HG02610 (cell line): Measurements from ENCODE around the gene CCL25.
"Not testable (repeated sequence)": the region's sequence is repeated elsewhere in the genome, so short reads cannot be mapped to it uniquely, and the experiment has no call there.

Source experiments
- ATAC-seq: cut with Tn5 transposase; IDR thresholded peaks from one replicate; pipeline ENCODE4 v1.9.1; 2021; ENCODE audit warnings: mild to moderate bottlenecking, moderate library complexity; ENCODE audit not compliant: unreplicated experiment

Gene CCL25

DNA sequence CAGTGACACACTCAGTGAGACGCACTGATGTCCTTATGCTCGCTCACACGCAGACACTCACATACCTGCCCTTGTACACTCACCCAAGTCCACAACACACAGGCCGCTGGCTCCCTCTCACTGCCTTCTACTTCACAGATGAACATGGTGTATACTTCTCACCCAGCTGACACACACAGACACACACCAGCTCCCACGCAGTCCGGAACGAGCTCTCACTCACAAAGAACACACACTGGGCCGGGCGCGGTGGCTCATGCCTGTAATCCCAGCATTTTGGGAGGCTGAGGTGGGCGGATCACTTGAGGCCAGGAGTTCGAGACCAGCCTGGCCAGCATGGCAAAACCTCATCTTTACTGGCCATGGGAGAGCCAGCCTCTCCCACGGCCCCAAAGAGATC lies 31.6 kb downstream of the CCL25 start:
- ATAC-seq = no peak

DNA sequence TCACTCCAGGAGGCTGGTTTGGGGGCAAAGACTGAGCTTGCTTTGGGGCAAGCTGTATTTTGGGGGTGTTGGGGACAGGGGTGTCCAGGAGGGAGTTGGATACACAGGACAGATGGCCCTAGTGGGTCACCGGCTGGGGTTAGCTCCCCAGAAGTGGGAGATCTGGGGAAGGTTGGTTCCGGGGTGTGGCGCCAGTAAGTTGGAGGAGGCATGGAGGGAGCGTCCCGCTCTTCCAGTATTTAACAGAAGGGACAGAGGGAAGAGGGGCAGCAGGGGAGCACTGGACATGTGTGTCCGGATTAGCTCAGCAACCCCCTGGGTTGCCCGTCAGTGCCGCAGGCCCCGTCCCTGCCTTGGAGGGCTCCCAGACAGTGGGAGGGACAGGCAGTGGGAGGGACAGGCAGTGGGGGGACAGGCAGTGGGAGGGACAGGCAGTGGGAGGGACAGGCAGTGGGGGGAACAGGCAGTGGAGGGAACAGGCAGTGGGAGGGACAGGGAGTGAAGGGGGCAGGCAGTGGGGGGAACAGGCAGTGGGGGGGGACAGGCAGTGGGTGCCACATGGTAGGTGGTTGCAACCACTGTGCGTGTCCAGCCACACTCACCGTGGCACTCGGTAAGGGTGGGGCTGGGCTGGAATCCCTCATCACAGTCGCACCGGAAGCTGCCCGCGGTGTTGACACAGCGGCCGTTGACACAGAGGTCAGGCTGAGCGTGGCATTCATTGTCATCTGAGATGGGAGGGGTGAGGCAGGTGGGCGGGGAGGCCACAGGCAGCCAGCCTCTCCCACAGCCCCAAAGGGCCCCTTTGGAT lies 33.2 kb downstream of the CCL25 start:
- ATAC-seq = no peak

DNA sequence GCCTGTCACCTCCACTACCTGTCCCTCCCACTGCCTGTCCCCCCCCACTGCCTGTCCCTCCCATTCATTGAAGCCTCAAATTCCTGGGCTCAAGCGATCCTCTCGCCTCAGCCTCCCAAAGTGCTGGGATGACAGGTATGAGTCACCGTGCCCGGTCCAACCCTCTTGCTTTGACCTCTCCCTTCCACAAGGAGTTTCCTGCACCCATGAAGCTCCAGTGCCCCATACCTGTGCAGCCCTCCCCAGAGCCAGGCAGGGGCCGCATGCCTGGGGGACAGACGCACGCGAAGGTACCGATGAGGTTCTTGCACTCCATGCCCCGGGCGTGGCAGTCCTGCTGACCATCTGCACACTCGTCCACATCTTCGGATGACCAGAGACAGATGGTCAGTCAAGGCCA lies 34.3 kb downstream of the CCL25 start:
- no peak for ATAC-seq

DNA sequence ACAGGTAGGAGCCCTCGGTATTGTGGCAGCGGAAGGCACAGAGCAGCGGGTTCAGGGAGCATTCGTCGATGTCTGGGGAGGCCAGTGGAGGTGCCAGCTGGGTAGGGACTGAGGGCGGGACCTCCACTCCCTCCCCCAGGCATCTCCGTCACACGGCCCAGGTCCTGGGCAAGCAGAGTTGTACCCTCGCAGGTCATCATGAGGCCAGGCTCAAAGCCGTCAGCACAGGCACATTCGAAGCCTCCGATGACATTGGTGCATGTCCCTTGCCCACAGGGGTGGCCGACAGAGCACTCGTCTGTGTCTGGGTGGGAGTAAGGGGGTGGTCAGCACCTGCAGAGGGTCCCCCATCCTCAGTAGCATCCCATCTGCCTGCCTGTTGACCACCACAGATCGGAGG lies 35.3 kb downstream of the CCL25 start:
- no peak for ATAC-seq

DNA sequence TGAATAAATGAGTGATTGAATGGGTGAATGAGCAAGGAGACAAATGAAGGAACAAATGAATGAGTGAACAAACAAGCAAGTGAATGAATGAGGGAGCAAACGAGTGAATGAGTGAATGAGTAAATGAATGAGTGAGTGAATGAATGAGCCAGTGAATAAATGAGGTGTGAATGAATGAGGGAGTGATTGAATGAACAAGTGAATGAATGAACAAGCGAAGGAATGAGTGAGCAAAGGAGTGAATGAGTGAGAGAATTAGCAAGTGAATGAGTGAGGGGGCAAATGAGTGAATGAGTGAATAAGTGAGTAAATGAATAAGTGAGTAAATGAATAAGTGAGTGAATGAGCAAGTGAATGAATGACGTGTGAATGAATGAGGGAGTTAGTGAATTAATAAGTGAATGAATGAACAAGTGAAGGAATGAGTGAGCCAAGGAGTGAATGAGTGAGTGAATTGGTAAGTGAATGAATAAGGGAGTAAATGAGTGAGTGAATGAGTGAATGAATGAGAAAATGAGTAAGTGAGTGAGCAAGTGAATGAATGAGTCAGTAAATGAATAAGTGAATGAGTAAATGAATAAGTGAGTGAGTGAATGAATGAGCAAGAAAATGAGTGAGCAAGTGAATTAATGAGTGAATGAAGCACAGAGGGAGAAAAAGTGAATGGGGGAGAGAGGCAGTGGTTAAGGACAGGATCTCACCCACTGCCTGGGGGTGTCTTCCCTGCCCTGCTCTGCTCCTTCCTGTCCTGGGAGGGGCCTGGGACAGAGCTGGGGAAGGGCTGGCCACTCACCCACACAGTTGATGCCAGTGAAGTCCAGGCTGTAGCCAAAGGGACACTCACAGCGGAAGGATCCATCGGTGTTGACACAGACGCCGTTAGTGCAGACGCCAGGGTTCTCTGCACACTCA lies 36.4 kb downstream of the CCL25 start:
- ATAC-seq = no peak

DNA sequence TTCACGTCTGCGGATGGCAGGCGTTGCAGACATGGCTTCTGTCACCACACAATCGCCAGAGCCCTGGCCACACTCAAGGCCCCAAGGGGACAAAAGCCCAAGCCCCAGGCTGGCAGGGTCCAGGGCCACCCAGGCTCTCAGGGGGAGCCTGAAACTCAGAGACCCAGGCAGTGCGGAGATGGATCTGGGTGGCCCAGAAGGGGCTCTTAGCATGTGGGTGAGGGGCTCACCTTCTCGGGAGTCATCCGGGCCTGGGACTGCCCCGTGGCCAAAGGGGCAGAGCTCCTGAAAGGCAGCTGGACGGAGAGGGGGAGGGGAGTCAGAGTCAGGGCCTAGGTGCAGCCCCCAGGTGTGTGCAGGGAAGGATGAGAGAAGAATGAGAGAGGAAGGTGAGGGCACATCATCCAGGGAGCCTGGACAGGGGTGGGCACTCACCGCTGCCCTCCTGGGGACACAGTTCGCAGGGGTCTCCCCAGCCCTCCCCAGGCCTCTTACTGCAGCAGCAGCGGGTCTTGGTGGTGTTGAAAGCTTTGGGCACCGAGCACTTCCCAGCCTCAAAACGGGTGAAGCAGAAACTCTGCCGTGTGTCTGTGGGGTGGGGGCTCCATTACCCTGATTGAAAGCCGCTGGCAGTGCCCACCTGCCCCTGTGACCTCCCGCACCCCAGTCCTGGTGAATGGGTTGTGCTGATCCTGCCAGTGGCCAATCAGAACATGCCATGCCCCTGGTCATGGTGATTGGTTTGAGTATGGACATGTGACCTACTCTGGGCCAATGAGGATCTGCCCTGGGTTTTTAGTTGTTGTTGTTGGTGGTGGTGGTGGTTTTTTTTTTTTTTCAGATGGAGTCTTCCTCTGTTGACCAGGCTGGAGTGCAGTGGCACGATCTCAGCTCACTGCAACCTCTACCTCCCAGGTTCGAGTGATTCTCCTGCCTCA lies 37.4 kb downstream of the CCL25 start:
- no peak for ATAC-seq

DNA sequence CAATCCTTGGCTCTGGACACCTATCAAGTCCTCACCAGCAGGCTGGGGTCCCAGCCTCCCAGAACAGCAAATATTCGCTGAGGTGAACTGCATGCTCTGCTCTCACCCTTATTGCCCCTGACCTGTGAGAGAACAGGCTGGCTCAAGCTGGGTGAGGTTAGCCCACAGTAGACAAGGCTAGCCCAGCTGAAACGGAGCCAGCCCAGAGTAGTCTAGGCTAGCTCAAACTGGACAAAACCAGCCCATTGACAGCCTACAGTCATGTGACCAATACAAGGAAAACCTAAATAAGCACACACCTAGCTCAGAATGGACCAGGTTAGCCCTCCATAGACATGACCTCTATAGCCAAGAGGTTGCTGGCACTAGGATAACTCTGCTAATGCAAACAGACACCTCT lies 38.4 kb downstream of the CCL25 start:
- ATAC-seq = no peak

DNA sequence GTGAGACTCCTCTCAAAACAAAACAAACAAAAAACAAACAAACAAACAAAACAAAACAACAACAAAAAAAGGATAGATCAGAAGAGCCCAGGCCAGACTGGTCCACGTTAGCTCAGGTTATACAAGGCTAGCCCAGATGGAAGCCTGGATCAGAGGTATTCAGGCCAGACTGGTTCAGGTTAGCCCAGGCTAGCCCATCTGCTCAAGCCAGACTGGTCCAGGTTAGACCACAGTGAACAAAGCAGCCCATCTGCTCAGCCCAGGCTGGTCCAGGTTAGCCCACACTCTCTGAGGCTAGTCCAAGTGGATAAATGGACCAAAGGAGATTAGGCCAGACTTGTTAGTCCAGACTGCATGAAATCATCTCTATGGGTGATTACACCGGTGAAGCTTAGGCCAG lies 41.2 kb downstream of the CCL25 start:
- ATAC-seq = no peak

DNA sequence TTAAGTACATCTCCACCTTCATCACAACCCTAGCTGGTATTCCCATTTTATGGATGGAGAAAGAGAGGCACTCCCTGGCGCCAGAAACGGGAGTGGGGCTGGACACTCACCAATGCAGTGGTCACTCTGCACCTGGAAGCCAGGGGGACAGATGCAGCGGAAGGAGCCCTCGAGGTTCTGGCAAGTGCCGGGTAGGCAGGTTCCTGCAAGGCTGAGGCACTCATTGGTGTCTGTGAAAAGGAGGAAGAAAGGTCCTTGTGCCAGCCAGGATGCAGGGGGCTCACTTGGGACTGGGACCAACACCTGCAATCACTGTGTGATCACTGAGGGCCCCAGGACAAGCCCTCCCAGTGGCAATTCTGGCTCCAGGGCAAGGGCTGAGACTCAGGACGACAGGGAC lies 41.8 kb downstream of the CCL25 start:
- no peak for ATAC-seq

DNA sequence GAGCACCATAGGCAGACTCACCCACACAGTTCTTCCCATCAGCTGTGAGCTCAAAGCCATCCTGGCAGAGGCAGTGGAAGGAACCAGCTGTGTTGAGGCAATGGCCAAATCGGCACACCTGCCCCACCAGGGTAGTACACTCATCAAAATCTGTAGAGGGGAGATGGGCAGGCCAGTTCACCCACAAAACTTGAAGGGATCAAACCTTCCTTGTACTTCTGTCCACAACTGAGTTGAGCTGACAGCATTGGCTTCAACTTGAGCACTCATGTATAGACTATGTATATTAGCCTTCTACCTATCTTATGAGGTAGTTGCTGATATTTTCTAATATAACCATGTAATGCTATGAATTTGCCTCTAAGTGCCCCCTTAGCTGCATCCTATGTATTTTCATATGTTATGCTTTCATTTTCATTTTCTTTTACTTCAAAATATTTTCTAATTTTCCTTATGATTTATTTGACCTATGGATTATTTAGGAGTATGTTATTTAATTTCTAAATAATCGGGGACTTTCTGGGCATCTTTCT lies 42.9 kb downstream of the CCL25 start:
- ATAC-seq = no peak

DNA sequence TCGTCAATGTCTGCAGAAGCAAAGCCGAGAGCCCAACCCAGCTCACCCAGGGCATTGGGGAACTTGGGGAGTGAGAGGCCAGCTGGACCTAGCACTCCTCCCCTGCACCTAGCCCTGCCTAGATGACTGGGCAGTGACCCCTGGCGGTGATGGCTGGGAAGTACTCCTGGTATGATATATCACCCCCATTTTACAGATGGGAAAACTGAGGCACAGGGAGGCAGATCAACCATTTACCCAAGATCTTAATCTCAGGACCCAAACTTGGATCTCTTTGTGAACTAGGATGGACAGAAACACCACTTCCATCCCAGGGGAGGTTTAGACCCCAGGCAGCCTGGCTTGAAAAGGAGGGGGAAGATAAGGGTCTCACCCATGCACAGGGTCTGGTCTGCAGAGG lies 43.5 kb downstream of the CCL25 start:
- ATAC-seq = no peak

DNA sequence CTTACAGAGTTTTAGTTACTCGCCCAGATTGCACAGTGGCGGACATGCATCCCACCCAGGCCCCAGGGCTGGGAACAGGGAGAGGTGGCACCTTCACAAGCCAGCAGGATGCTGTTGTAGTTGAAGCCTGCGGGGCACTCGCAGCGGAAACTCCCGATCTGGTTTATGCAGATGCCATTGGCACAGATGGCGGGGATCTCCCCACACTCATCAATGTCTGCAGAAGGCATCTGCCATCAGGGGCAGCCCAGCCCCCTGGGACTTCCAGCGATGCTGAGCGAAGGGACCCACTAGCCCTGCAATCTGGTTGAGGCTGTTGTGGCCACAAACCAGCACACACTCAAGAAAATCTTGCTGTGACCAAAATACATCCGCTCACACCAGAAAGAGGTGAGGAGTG lies 44.6 kb downstream of the CCL25 start:
- no peak for ATAC-seq

DNA sequence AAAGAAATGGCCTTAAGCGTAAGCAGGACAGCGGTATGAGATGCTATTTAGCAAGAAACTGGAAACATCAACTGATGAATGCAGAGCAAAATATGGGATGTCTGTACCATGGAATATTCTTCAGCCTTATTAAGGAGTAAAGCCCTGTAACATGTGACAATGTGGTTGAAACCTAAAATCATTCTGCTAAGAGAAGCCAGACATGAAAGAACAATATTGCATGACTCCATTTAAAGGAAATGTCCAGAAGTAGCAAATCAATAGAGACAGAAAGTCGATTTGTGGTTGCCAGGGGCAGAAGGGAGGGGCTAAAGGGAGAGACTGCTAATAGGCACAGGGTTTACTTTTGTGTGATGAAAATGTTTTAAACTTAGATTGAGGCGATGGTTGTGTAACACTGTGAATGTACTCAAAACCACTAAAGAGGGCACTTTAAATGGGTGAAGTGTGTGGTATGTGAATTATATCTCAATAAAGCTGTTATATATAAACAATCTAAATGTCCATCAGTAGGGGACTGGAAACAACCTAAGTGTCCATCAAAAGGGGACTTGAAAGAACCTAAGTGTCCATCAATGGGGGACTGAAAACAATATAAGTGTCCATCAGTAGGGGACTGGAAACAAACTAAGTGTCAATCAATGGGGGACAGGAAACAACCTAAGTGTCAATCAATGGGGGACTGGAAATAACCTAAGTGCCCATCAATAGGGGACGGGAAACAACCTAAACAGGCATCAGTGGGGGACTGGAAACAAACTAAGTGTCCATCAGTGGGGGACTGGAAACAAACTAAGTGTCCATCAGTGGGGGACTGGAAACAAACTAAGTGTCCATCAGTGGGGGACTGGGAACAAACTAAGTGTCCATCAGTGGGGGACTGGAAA lies 45.4 kb downstream of the CCL25 start:
- no peak for ATAC-seq

DNA sequence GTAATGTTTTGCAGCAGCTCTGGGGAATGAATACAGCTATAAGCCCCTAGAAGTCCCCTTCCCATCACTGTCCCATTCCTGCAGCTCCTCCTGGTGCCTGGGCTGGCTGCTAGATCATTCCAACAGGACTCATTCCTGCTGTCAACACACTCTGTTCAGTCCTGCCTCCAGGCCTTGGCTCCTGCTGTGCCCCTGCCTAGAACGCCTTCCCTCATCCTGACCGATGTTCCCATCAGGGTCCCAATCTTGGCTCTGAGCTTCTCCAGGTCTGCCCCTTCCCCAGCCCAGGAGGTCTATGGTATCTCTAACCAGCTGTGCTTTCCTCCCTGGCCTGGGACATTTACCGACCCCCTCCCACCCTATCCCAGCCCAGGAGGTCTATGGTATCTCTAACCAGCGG lies 48.8 kb downstream of the CCL25 start:
- no peak for ATAC-seq

DNA sequence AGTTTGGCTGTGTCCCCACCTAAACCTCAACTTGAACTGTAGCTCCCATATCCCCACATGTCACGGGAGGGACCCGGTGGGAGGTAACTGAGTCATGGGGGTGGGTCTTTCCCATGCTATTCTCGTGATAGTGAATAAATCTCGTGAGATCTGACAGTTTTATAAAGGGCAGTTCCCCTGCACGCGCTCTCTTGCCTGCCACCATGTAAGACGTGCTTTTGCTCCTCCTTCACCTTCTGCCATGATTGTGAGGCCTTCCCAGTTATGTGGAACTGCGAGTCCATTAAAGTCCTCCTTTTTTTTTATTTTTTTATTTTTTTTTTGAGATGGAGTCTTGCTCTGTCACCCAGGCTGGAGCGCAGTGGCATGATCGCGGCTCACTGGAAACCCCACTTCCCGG lies 49.4 kb downstream of the CCL25 start:
- ATAC-seq = not testable (repeated sequence)

DNA sequence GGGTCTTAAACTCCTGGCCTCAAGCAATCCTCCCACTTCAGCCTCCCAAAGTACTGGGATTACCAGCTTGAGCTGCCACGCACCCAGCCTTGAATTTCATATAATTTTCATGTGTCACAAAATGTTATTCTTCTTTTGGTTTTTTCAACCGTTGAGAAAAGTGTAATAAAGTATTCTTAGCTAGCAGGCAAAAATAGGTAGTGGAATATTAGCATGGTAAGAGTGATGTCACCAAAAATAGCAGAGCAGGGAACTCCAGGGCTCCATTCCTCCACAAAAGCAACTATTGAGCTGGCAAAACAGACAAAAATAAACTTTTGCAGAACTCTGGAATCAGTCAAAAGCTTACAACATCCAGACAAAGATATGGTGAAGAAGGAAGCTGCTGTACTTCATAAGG lies 52.9 kb downstream of the CCL25 start:
- ATAC-seq = no peak

DNA sequence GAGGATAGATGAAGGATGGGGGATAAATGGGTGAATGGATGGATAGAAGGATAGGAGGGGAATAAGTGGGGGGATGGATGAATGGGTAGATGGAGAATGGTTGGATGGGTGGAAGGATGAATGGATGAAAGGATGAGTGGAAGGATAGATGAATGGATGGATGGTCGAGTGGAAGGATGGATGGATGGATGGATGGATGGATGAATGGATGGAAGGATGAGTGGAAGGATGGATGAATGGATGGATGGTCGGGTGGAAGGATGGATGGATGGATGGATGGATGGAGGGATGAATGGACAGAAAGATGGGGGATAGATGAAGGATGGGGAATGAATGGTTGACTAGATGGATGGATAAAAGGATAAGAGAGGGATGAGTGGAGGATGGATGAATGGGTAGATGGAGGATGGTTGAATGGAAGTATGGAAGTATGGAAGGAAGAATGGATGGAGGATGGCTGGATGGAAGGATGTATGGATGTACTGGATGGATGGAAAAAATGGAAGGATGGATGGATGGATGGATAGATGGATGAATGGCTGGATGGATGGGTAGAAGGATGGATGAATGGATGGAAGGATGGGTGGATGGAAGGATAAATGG lies 54.8 kb downstream of the CCL25 start:
- ATAC-seq = no peak

DNA sequence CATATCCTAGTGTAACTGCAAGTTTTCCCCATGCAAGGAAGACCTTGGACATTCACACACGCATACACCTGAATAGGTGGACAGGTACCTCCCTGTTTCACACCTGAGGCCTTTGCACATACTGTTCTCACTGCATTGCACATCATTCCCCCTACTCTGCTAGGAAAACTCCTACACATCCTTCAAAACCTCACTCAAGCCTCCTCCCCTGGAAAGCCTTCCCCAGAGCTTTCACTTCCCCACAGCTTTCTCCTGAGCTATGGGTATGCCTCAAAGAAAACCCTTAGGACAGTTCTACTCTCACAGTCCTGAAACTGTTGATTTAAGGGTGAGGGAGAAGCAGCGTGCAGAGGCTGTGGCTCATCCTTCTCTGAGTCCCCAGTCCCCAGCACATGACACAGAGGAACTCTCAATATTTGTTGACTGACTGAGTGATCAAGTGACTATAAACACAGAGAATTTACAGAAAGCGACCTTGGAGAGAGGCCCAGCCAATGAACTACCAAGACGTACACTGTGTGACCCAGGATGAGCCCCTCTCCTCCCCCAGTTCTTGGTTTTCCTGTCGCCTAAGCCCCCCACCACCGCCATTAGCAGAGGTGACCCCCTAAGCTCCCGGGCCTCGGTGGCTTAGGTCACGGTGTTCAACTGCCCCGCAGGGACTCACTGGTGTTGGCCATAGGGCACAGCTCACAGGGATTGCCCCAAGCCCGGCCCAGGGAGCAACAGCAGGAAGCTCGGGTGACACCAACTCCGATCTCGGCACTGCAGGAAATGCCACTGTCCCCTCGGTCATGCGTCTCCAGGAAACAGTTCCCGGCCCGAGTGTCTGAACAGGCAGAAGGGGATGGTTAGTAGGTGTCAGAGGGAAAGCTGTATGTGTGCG lies 56.2 kb downstream of the CCL25 start:
- ATAC-seq = no peak
